OCI-LY1 (cell line): ENCODE data around the gene PAM.

Experiments
- CTCF ChIP-seq: fragments of 200-600 bp; sonication (generic), shearing (Covaris generic); IDR thresholded peaks from 2 replicates; pipeline ENCODE4 v1.5.1; 2017; ENCODE audit warnings: mild to moderate bottlenecking, antibody characterized with exemption, low read length, moderate library complexity, mixed read lengths
- EZH2 ChIP-seq: fragments of 200-600 bp; sonication (generic), shearing (Covaris generic); IDR thresholded peaks from 2 replicates; pipeline ENCODE4 v1.8.0; 2017; ENCODE audit warnings: borderline replicate concordance, mixed run types, mild to moderate bottlenecking, antibody characterized with exemption, low read length, moderate library complexity, mixed read lengths

- TF ChIP-seq EZH2 (no peak), CTCF (no peak)
These were observed 245.0 kb downstream of the PAM start for GRCh38 chr5:103000089-103000488.
